A549 (cell line): ENCODE results near the gene WDR49. TPM values are rescaled to one million over a fixed set of nuclear protein-coding genes. Genes with fewer than 3 reads are reported as not detected.

Source experiments
- ATAC-seq, 2 experiments: fragments of 200-7000 bp in 1 of 2; fragments of >200 bp in 1 of 2; cut with Nextera tagmentation in 1 of 2; cut with Tn5 transposase in 1 of 2; 3 replicates each; pipeline versions ENCODE4 v1.8.0 to v1.9.1; 2018 to 2020; ENCODE audit warnings: mild to moderate bottlenecking in 1 of 2, moderate library complexity in 1 of 2
- CTCF ChIA-PET: fragments of 300-600 bp; sonication (Branson Sonifier 250); formaldehyde crosslinking; extraction: SDS; loops from one replicate; lab custom pipeline; 2021; ENCODE audit warnings: antibody characterized with exemption, inconsistent platforms; lab: Yijun Ruan, JAX
- POLR2A ChIA-PET: fragments of 350-600 bp; formaldehyde crosslinking; extraction: SDS; loops from one replicate; lab custom pipeline; 2021; ENCODE audit warnings: antibody characterized with exemption, inconsistent platforms; lab: Yijun Ruan, JAX
- DNase-seq, 2 experiments: peaks; one replicate each; pipeline versions ENCODE4 v3.0.0 to v3.0.0-alpha.2; 2011 to 2016; ENCODE audit warnings: low read depth in 1 of 2, low spot score in 1 of 2
- FAIRE-seq: peaks from 2 replicates; lab custom pipeline; 2011; peaks lifted over from hg19 to GRCh38; lab: Jason Lieb, UNC
- H3K27ac ChIP-seq, 2 experiments: fragments of >200 bp; sonication (Bioruptor Twin); formaldehyde crosslinking; 3 replicates each; pipeline ENCODE4 v1.5.1; 2016 to 2017
- H3K4me1 ChIP-seq: fragments of >200 bp; sonication (Bioruptor Twin); formaldehyde crosslinking; 3 replicates; pipeline ENCODE4 v1.6.1; 2016
- H3K4me2 ChIP-seq: fragments of >200 bp; sonication (Bioruptor Twin); formaldehyde crosslinking; 3 replicates; pipeline ENCODE4 v1.6.1; 2016
- H3K4me3 ChIP-seq: fragments of >200 bp; sonication (Bioruptor Twin); formaldehyde crosslinking; 3 replicates; pipeline ENCODE4 v1.5.1; 2016
- H3K9me3 ChIP-seq: fragments of >200 bp; sonication (Bioruptor Twin); formaldehyde crosslinking; 3 replicates; pipeline ENCODE4 v1.6.1; 2016
- CBX2 ChIP-seq: fragments of 200-600 bp; sonication (generic); IDR thresholded peaks from 2 replicates; pipeline ENCODE4 v1.6.1; 2016; ENCODE audit warnings: low read depth, mild to moderate bottlenecking, borderline replicate concordance
- CTCF ChIP-seq: fragments of >200 bp; sonication (Bioruptor Twin); formaldehyde crosslinking; IDR thresholded peaks from 3 replicates; pipeline ENCODE4 v1.5.1; 2016
- EHMT2 ChIP-seq: fragments of 200-600 bp; sonication (generic); IDR thresholded peaks from 2 replicates; pipeline ENCODE4 v1.6.1; 2016; ENCODE audit warnings: antibody characterized with exemption, low read depth, mild to moderate bottlenecking, moderate library complexity
- ESRRA ChIP-seq: fragments of 150-350 bp; IDR thresholded peaks from 2 replicates; pipeline ENCODE4 v1.6.1; 2014; ENCODE audit warnings: mild to moderate bottlenecking, low read length, borderline replicate concordance
- FOSB ChIP-seq: fragments of 250-450 bp; sonication (Bioruptor Pico); IDR thresholded peaks from 2 replicates; pipeline ENCODE4 v1.5.0; 2020; ENCODE audit warnings: mild to moderate bottlenecking, moderate library complexity
- FOSL2 ChIP-seq, 2 experiments: fragments of 450-650 bp in 1 of 2; fragments of >200 bp in 1 of 2; sonication (Bioruptor Twin) in 1 of 2; formaldehyde crosslinking; IDR thresholded peaks; 2 replicates each; pipeline versions ENCODE4 v1.5.0 to v1.6.1; 2016 to 2020; ENCODE audit warnings: mild to moderate bottlenecking in 1 of 2, moderate library complexity in 1 of 2
- HDAC2 ChIP-seq: fragments of 200-600 bp; sonication (generic); IDR thresholded peaks from 2 replicates; pipeline ENCODE4 v1.6.1; 2016
- HES2 ChIP-seq: fragments of >200 bp; sonication (Bioruptor Twin); formaldehyde crosslinking; IDR thresholded peaks from 2 replicates; pipeline ENCODE4 v1.6.1; 2016
- HEYL ChIP-seq: fragments of 250-450 bp; sonication (Bioruptor Pico); IDR thresholded peaks from 2 replicates; pipeline ENCODE4 v1.8.0; 2021; ENCODE audit warnings: mild to moderate bottlenecking, moderate library complexity
- HMGXB4 ChIP-seq: fragments of 250-450 bp; sonication (Bioruptor Pico); IDR thresholded peaks from 2 replicates; pipeline ENCODE4 v1.5.0; 2021; ENCODE audit warnings: mild to moderate bottlenecking, moderate library complexity, borderline replicate concordance
- JUN ChIP-seq, 2 experiments: fragments of >200 bp; sonication (Bioruptor Twin); formaldehyde crosslinking; IDR thresholded peaks; 2 replicates in 1 of 2; 3 replicates in 1 of 2; pipeline ENCODE4 v1.6.1; 2016 to 2017
- KDM1A ChIP-seq: fragments of 200-600 bp; sonication (generic); IDR thresholded peaks from 2 replicates; pipeline ENCODE4 v1.6.1; 2016; ENCODE audit warnings: low read depth, mild to moderate bottlenecking
- KDM5A ChIP-seq: fragments of 200-600 bp; sonication (generic); IDR thresholded peaks from 2 replicates; pipeline ENCODE4 v1.6.1; 2016; ENCODE audit warnings: antibody characterized with exemption, mild to moderate bottlenecking
- NPAS2 ChIP-seq: fragments of 250-450 bp; sonication (Bioruptor Pico); IDR thresholded peaks from 2 replicates; pipeline ENCODE4 v1.8.0; 2022; ENCODE audit warnings: mild to moderate bottlenecking, moderate library complexity, borderline replicate concordance
- POLR2A ChIP-seq: IDR thresholded peaks from 2 replicates; pipeline ENCODE4 v1.6.1; 2012; ENCODE audit warnings: mild to moderate bottlenecking, low read length
- RAD21 ChIP-seq, 2 experiments: fragments of >200 bp in 1 of 2; sonication (Bioruptor Twin) in 1 of 2; formaldehyde crosslinking in 1 of 2; IDR thresholded peaks in 1 of 2; conservative IDR thresholded peaks in 1 of 2; 2 replicates in 1 of 2; 3 replicates in 1 of 2; pipeline ENCODE4 v1.6.1; 2012 to 2018; ENCODE audit warnings: inconsistent platforms in 1 of 2
- REST ChIP-seq: fragments of 200-600 bp; sonication (generic); IDR thresholded peaks from 2 replicates; pipeline ENCODE4 v1.6.1; 2016; ENCODE audit warnings: antibody characterized with exemption, mild to moderate bottlenecking, moderate library complexity
- RNF2 ChIP-seq: fragments of 200-600 bp; sonication (generic); IDR thresholded peaks from 2 replicates; pipeline ENCODE4 v1.6.1; 2016; ENCODE audit warnings: low read depth, mild to moderate bottlenecking, antibody characterized with exemption, moderate library complexity, borderline replicate concordance
- TFCP2L1 ChIP-seq: fragments of 250-450 bp; sonication (Bioruptor Pico); IDR thresholded peaks from 2 replicates; pipeline ENCODE4 v1.5.0; 2021; ENCODE audit warnings: mild to moderate bottlenecking
- WGBS: methylation state at CpG from one replicate; pipeline ENCODE4 v1.1.6; 2017; ENCODE audit errors: missing lambda C conversion rate; 5-methylcytosine and 5-hydroxymethylcytosine counted together
- polyA plus RNA-seq, 4 experiments: library from polyadenylated mRNA; depleted of rRNA in 3 of 4; stranded (reverse); fragments of >200 nt; fragmentation: RNase III in 1 of 4; extraction: RNeasy Plus Mini Kit Qiagen cat#74134 plus additional on column Dnase treatment in 1 of 4; gene quantifications; 2 replicates in 3 of 4; 3 replicates in 1 of 4; pipeline ENCODE4 v1.2.3, GENCODE V29; 2011 to 2017

The WDR49 gene
- polyA plus RNA-seq, 2 of the 4 experiments (the other 2 are of a cell fraction) = not detected

- Histone ChIP-seq H3K4me1 (no peaks in the 10 kb centered on the region), H3K27ac (no peak overlapping the region), H3K4me3 (no peak overlapping the region), H3K9me3 (no peaks in the 10 kb centered on the region), H3K4me2 (no peak overlapping the region)
- DNase-seq = no peak
- 5% methylated on average over 2 of the region's 2 CpGs for WGBS
- ChIA-PET POLR2A (no interaction called here), CTCF (no interaction called here)
- no peak for ATAC-seq
- TF ChIP-seq KDM1A (no peak), REST (peak; percentile 33; the same call in 1 of the 2 replicates), ESRRA (no peak), RAD21 (conservative IDR thresholded peaks at IDR 0.05 in 1 of 2, IDR thresholded peaks at IDR 0.05 in 1 of 2) (no peak), HEYL (CRISPR knock-in tag) (no peak), KDM5A (no peak), NPAS2 (no peak), FOSL2 (IDR thresholded peaks at IDR 0.05) (no peak), FOSL2 (CRISPR knock-in tag; IDR thresholded peaks at IDR 0.05) (no peak)
- no peak for FAIRE-seq
These were observed 42.0 kb downstream of the WDR49 start for GRCh38 chr3:167611718-167612117.

- no peak for TF ChIP-seq RNF2
- TF ChIP-seq HMGXB4 (CRISPR knock-in tag) = no peak
- TF ChIP-seq HEYL (CRISPR knock-in tag) = no peak
- TF ChIP-seq JUN (IDR thresholded peaks at IDR 0.05) = no peak
- no peak for TF ChIP-seq HDAC2
- no peak for TF ChIP-seq CBX2
- TF ChIP-seq, all 56 proteins: peak for 0
- ATAC-seq (no peak), DNase-seq (no peak), FAIRE-seq (no peak)
- ChIA-PET POLR2A (no interaction called here), CTCF (no interaction called here)
- 20% methylated on average over 5 of the region's 5 CpGs for WGBS
- H3K4me3 ChIP-seq = no peak overlapping the region
- H3K4me1 ChIP-seq = no peaks in the 10 kb centered on the region
- H3K9me3 ChIP-seq = no peaks in the 10 kb centered on the region
- H3K27ac ChIP-seq = no peak overlapping the region
- no peak overlapping the region for H3K4me2 ChIP-seq
These were observed 44.6 kb downstream of the WDR49 start for GRCh38 chr3:167609156-167609555.

GRCh38 chr3:167606836-167607235 lies 46.9 kb downstream of the WDR49 start:
- ChIA-PET POLR2A (no interaction called here), CTCF (no interaction called here)
- no peaks in the 10 kb centered on the region for H3K4me1 ChIP-seq
- H3K9me3 ChIP-seq = no peaks in the 10 kb centered on the region
- DNase-seq (no peak), ATAC-seq (no peak), FAIRE-seq (no peak)
- H3K27ac ChIP-seq = no peak overlapping the region
- TF ChIP-seq HEYL (CRISPR knock-in tag) (no peak), TFCP2L1 (CRISPR knock-in tag) (no peak), HES2 (no peak), HDAC2 (no peak), POLR2A (no peak), FOSB (CRISPR knock-in tag) (no peak), EHMT2 (no peak), CTCF (no peak)
- no peak overlapping the region for H3K4me3 ChIP-seq
- H3K4me2 ChIP-seq = no peak overlapping the region
- WGBS = 30% methylated on average over 3 of the region's 3 CpGs
